Testis (tissue), 3 donors: ENCODE data around the gene RNF32. TPM values are rescaled to one million over a fixed set of nuclear protein-coding genes. Genes with fewer than 3 reads are reported as not detected.

ENCODE experiments used
- DNase-seq: peaks from one replicate; pipeline ENCODE4 v3.0.0-alpha.2; 2019
- H3K27ac ChIP-seq, 2 donors: fragments of 200-600 bp; sonication (generic); one replicate each; pipeline ENCODE4 v1.5.1; 2019
- H3K27me3 ChIP-seq: fragments of 200-600 bp; sonication (generic); one replicate; pipeline ENCODE4 v1.5.1; 2019
- H3K36me3 ChIP-seq: fragments of 200-600 bp; sonication (generic); one replicate; pipeline ENCODE4 v1.5.1; 2017; ENCODE audit warnings: low read depth; ENCODE audit errors: missing control alignments
- H3K4me1 ChIP-seq: fragments of 200-600 bp; sonication (generic); one replicate; pipeline ENCODE4 v1.5.1; 2019
- H3K4me3 ChIP-seq, 2 donors: fragments of 200-600 bp; sonication (generic); one replicate each; pipeline ENCODE4 v1.5.1; 2017 to 2019
- H3K9me3 ChIP-seq: fragments of 200-600 bp; sonication (generic); one replicate; pipeline ENCODE4 v1.5.1; 2017
- POLR2A ChIP-seq: fragments of 450-650 bp; IDR thresholded peaks from one replicate; pipeline ENCODE4 v1.6.1; 2017; ENCODE audit warnings: antibody characterized with exemption, mild to moderate bottlenecking, moderate library complexity
- WGBS, 2 donors: methylation state at CpG; one replicate each; pipeline ENCODE4 v1.1.5; 2018; 5-methylcytosine and 5-hydroxymethylcytosine counted together
- intact Hi-C: fragments of 100-400 bp; cut with DNase I; formaldehyde crosslinking; loops from one replicate; pipeline ENCODE4 v1.15.1; 2023; ENCODE audit warnings: low total_unique reads
- polyA plus RNA-seq: library from polyadenylated mRNA; stranded (reverse); fragments of 350-450 nt; fragmentation: Illumina TruSeq; extraction: RNeasy Lipid Tissue Mini Kit (QIAGEN cat#74804); gene quantifications from one replicate; pipeline ENCODE4 v1.2.3, GENCODE V29; 2014; ENCODE audit warnings: low read depth, low replicate concordance; ENCODE audit not compliant: insufficient read depth
- total RNA-seq, 2 donors: library from RNA; depleted of rRNA; stranded (reverse); fragments of >200 nt; gene quantifications; one replicate each; pipeline ENCODE4 v1.2.3, GENCODE V29; 2016
- TF ChIP-seq, protein P1 (sequence below), 3 experiments: fragments of 450-650 bp in 2 of 3; fragments of 200-600 bp in 1 of 3; sonication (generic) in 1 of 3; IDR thresholded peaks; one replicate each; pipeline ENCODE4 v1.5.1; 2016 to 2019; ENCODE audit warnings: antibody characterized with exemption in 3 of 3, mild to moderate bottlenecking in 2 of 3, moderate library complexity in 1 of 3

Gene RNF32
- total and polyA plus RNA-seq, 3 donors from 2014 or later, result 45.7 to 159 (median 63.8) TPM

DNA sequence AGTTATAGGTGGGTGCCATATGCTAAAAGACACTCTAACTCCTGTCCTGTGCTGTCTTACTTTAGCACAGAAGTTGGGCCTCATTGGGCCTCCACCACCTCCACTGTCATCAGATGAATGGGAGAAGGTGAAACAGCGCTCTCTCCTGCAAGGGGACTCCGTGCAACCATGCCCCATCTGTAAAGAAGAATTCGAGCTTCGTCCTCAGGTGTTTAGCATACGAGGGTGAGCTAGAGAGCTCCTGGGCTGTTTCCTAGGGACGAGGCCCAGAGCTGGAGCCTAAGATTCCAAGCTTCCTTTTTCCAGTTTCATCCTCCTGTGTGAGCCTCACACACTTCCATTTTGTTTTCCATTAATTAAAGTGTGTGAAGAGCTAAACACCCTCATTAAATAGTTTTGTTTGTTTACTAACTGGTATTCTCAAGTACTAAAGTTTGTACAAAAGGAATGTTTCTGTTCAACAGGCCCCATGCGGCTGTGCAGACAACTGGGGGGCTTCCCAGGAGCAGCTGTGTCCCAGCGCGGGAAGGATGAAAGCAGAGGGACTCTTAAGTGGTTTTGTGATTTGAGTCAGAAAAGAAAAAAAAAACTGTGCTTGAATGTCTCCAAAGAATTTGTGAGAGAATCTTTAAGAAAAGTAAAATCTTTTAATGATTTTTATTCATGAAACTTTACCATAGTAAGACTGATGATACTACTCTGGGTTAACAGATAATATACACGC, 14.1 kb downstream of the RNF32 start:
- Histone ChIP-seq H3K27me3 (no peaks in the 10 kb centered on the region), H3K4me3 (no peak overlapping the region), H3K4me1 (no peaks in the 10 kb centered on the region), H3K27ac (no peak overlapping the region), H3K36me3 (no peaks in the 10 kb centered on the region), H3K9me3 (no peaks in the 10 kb centered on the region)
- intact Hi-C loops, result no loop called here
- 78 to 83% methylated on average over 10 of the region's 10 CpGs for WGBS, 2 donors
- no peak for DNase-seq
- TF ChIP-seq, protein P1, sequence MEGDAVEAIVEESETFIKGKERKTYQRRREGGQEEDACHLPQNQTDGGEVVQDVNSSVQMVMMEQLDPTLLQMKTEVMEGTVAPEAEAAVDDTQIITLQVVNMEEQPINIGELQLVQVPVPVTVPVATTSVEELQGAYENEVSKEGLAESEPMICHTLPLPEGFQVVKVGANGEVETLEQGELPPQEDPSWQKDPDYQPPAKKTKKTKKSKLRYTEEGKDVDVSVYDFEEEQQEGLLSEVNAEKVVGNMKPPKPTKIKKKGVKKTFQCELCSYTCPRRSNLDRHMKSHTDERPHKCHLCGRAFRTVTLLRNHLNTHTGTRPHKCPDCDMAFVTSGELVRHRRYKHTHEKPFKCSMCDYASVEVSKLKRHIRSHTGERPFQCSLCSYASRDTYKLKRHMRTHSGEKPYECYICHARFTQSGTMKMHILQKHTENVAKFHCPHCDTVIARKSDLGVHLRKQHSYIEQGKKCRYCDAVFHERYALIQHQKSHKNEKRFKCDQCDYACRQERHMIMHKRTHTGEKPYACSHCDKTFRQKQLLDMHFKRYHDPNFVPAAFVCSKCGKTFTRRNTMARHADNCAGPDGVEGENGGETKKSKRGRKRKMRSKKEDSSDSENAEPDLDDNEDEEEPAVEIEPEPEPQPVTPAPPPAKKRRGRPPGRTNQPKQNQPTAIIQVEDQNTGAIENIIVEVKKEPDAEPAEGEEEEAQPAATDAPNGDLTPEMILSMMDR (IDR thresholded peaks at IDR 0.05), result no peak
- TF ChIP-seq POLR2A, result no peak

DNA sequence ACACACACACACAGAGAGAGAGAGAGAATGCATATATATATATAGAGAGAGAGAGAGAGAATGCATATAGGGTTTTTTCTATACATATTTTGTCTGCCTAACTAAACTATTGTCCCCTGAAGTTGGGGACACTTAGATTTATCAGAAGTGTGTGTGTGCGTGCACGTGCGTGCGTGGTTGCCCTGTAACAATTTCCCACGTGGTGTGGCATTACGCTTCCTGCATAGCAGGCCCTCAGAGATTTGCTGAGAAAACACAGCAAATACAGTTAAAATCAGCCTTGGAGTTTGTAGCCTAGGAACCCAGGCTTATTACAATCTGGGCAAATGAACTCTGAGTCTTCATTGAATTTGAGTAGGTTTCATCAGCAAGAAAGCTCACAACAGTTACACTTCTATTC, 14.7 kb downstream of the RNF32 start:
- TF ChIP-seq, protein P1 (IDR thresholded peaks at IDR 0.05), result no peak
- TF ChIP-seq POLR2A, result no peak
- Histone ChIP-seq H3K27ac (no peak overlapping the region), H3K36me3 (no peaks in the 10 kb centered on the region), H3K4me3 (no peak overlapping the region), H3K9me3 (no peaks in the 10 kb centered on the region), H3K4me1 (no peaks in the 10 kb centered on the region), H3K27me3 (no peaks in the 10 kb centered on the region)
- WGBS, 2 donors, result 89 to 92% methylated on average over 6 of the region's 6 CpGs
- intact Hi-C loops, result no loop called here
- no peak for DNase-seq

DNA sequence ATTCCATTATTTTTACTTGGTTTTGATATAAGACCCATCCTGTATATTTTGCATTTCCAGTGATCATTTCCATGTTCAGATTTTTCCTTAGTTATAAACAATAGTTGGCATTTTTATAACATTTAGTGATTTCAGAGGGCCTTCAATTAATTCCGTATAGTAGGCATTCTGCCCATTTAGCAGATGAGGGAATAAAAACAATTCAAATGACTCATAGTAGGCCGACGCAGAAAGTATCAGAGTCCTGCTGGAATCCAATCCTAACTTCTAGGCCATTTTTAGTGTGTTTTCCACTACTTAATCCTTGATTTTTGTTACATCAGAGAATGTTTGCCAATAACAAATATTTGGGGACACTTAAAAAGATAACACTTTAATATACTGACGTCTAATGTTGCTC, 15.4 kb downstream of the RNF32 start:
- intact Hi-C loops, result no loop called here
- no peak for DNase-seq
- H3K27ac ChIP-seq, result no peak overlapping the region
- WGBS, 2 donors, result 79 to 80% methylated on average over 4 of the region's 4 CpGs
- no peaks in the 10 kb centered on the region for H3K27me3 ChIP-seq
- TF ChIP-seq, protein P1 (IDR thresholded peaks at IDR 0.05), result no peak
- no peak for TF ChIP-seq POLR2A
- H3K36me3 ChIP-seq, result no peaks in the 10 kb centered on the region
- H3K9me3 ChIP-seq, result no peaks in the 10 kb centered on the region
- H3K4me3 ChIP-seq, result no peak overlapping the region
- H3K4me1 ChIP-seq, result no peaks in the 10 kb centered on the region

DNA sequence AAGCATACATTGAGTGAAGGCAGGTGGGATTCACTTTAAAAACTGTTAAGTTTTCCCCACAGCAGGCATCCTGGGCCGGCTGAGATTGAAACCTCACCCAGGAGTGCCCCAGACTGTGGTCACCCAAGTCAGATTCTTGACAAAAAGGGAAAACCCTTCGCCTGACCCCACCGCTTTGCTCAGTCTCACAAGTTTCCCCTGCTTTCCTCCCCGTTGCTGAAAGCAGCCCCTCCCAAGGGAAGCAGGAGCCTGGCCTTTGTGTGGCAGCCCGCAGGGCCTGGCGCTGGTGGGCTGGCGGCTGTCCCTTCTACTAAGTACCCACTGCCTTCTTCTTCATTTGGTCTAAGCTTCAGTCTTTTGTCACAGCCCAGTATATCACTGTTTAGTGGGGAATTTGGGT, 16.0 kb downstream of the RNF32 start:
- 74 to 78% methylated on average over 7 of the region's 7 CpGs for WGBS, 2 donors
- no peak overlapping the region for H3K27ac ChIP-seq
- H3K9me3 ChIP-seq, result no peaks in the 10 kb centered on the region
- TF ChIP-seq POLR2A, result no peak
- TF ChIP-seq, protein P1 (IDR thresholded peaks at IDR 0.05), result no peak
- H3K27me3 ChIP-seq, result no peaks in the 10 kb centered on the region
- H3K36me3 ChIP-seq, result no peaks in the 10 kb centered on the region
- H3K4me3 ChIP-seq, result no peak overlapping the region
- intact Hi-C loops, result no loop called here
- no peaks in the 10 kb centered on the region for H3K4me1 ChIP-seq
- no peak for DNase-seq

DNA sequence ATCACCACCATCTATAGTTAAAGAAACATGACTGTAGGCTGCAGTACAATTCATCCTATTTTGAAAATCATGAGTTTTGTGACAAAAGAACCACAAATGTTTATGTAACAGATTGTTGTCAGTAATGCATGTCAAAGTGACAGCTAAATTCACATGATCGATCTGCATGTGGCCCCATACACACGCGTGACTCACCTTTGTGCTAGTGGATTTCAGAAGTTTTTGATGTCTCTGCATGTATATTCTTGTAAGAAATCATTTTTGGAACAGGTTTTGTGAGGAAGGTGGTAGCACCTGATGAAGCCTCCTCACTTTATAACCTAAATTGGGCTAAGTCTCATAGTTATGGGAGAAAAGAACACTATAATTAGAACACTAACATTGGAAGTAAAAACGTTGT, 17.1 kb downstream of the RNF32 start:
- no peaks in the 10 kb centered on the region for H3K36me3 ChIP-seq
- H3K27ac ChIP-seq, result no peak overlapping the region
- intact Hi-C loops, result no loop called here
- DNase-seq, result no peak
- no peaks in the 10 kb centered on the region for H3K9me3 ChIP-seq
- TF ChIP-seq, protein P1 (IDR thresholded peaks at IDR 0.05), result no peak
- no peak for TF ChIP-seq POLR2A
- no peaks in the 10 kb centered on the region for H3K4me1 ChIP-seq
- 85 to 92% methylated on average over 4 of the region's 4 CpGs for WGBS, 2 donors
- no peak overlapping the region for H3K4me3 ChIP-seq
- no peaks in the 10 kb centered on the region for H3K27me3 ChIP-seq
